Esophagus muscularis mucosa (tissue), 3 donors: ENCODE results near the gene PRRT3.

Experiments
- CTCF ChIP-seq, 3 experiments: fragments of 200-600 bp in 2 of 3; fragments of 450-650 bp in 1 of 3; sonication (generic) in 2 of 3; IDR thresholded peaks; one replicate each; pipeline ENCODE4 v1.5.1; 2017 to 2019; ENCODE audit warnings: antibody characterized with exemption in 3 of 3, mild to moderate bottlenecking in 2 of 3, moderate library complexity in 1 of 3
- POLR2AphosphoS5 ChIP-seq, 2 donors: sonication (generic); formaldehyde crosslinking; IDR thresholded peaks; one replicate each; pipeline ENCODE4 v1.6.1; 2017; ENCODE audit warnings: antibody characterized with exemption in 2 of 2

- TF ChIP-seq POLR2AphosphoS5 (IDR thresholded peaks at IDR 0.05) = no peak
- TF ChIP-seq CTCF (IDR thresholded peaks at IDR 0.05) = no peak
These were observed 38.6 kb downstream of the PRRT3 start for GRCh38 chr3:9913601-9914000.
